ENCODE results near the gene JUNB. TPM values are rescaled to one million over a fixed set of nuclear protein-coding genes. Genes with fewer than 3 reads are reported as not detected.

Gene JUNB
- total RNA-seq, 1 experiment from 2014 or later, result 125 TPM

- no TSS peak for BruUV-seq (replicated peaks)
- Mint-ChIP-seq H3K4me1 (ENCODE audit: insufficient read depth, unreplicated experiment) (peaks cover 18% of the 10 kb centered on the region), H3K4me3 (ENCODE audit: unreplicated experiment) (no peak overlapping the region), H3K9me3 (ENCODE audit: unreplicated experiment) (no peaks in the 10 kb centered on the region), H3K27me3 (ENCODE audit: insufficient read depth, unreplicated experiment) (no peaks in the 10 kb centered on the region), H3K27ac (ENCODE audit: low read depth, unreplicated experiment) (no peak overlapping the region), H3K36me3 (ENCODE audit: insufficient read depth, unreplicated experiment) (peaks cover 3% of the 10 kb centered on the region)
- ChIA-PET CTCF (interaction anchor here (0.5 to 1.5 kb wide), 6 partner anchors 9 to 1239 kb away, joined by 3 to 4 read pairs (median 4); no protein-coding TSS in a partner anchor), POLR2A (interaction anchor here (0.8 to 5.0 kb wide), 3 partner anchors 9 to 161 kb away, joined by 3 to 132 read pairs (median 6); partner anchors contain the start of gene HOOK2)
- DNase-seq (ENCODE audit: unreplicated experiment), result no peak
- no peak for TF ChIP-seq CTCF (IDR thresholded peaks at IDR 0.05; ENCODE audit: unreplicated experiment)
- intact Hi-C loops (cut with micrococcal nuclease), result no loop called here
Observed at GRCh38 chr19:12785431-12786031, 5.8 kb upstream of the JUNB start.

GRCh38 chr19:12786141-12786870, 5.0 kb upstream of the JUNB start:
- Mint-ChIP-seq H3K36me3 (ENCODE audit: insufficient read depth, unreplicated experiment) (peaks cover 11% of the 10 kb centered on the region), H3K27me3 (ENCODE audit: insufficient read depth, unreplicated experiment) (no peaks in the 10 kb centered on the region), H3K9me3 (ENCODE audit: unreplicated experiment) (no peaks in the 10 kb centered on the region), H3K27ac (ENCODE audit: low read depth, unreplicated experiment) (no peak overlapping the region), H3K4me1 (ENCODE audit: insufficient read depth, unreplicated experiment) (peaks cover 24% of the 10 kb centered on the region), H3K4me3 (ENCODE audit: unreplicated experiment) (no peak overlapping the region)
- intact Hi-C loops (cut with micrococcal nuclease), result no loop called here
- no TSS peak for BruUV-seq (replicated peaks)
- no peak for TF ChIP-seq CTCF (IDR thresholded peaks at IDR 0.05; ENCODE audit: unreplicated experiment)
- POLR2A ChIA-PET, result interaction anchor here (0.6 to 5.0 kb wide), 5 partner anchors 9 to 160 kb away, joined by 3 to 132 read pairs (median 3); partner anchors contain the start of gene HOOK2
- CTCF ChIA-PET, result interaction anchor here (0.7 to 3.3 kb wide), 6 partner anchors 8 to 62 kb away, joined by 3 to 41 read pairs (median 4); no protein-coding TSS in a partner anchor
- DNase-seq (ENCODE audit: unreplicated experiment), result no peak

GRCh38 chr19:12786952-12787351, 4.3 kb upstream of the JUNB start:
- peaks cover 24% of the 10 kb centered on the region for H3K4me1 Mint-ChIP-seq (ENCODE audit: insufficient read depth, unreplicated experiment)
- no peak overlapping the region for H3K4me3 Mint-ChIP-seq (ENCODE audit: unreplicated experiment)
- H3K9me3 Mint-ChIP-seq (ENCODE audit: unreplicated experiment), result no peaks in the 10 kb centered on the region
- POLR2A ChIA-PET, result interaction anchor here (0.6 to 5.0 kb wide), 4 partner anchors 10 to 159 kb away, joined by 3 to 132 read pairs (median 4); partner anchors contain the start of gene HOOK2
- CTCF ChIA-PET, result interaction anchor here (0.8 to 3.3 kb wide), 2 partner anchors 9 to 24 kb away, joined by 3 to 41 read pairs; no protein-coding TSS in a partner anchor
- intact Hi-C loops (cut with micrococcal nuclease), result no loop called here
- no peaks in the 10 kb centered on the region for H3K27me3 Mint-ChIP-seq (ENCODE audit: insufficient read depth, unreplicated experiment)
- no peak overlapping the region for H3K27ac Mint-ChIP-seq (ENCODE audit: low read depth, unreplicated experiment)
- BruUV-seq (replicated peaks), result no TSS peak
- no peak for TF ChIP-seq CTCF (IDR thresholded peaks at IDR 0.05; ENCODE audit: unreplicated experiment)
- DNase-seq (ENCODE audit: unreplicated experiment), result no peak
- peaks cover 17% of the 10 kb centered on the region for H3K36me3 Mint-ChIP-seq (ENCODE audit: insufficient read depth, unreplicated experiment)

GRCh38 chr19:12787458-12787857, 3.8 kb upstream of the JUNB start:
- TF ChIP-seq CTCF (IDR thresholded peaks at IDR 0.05; ENCODE audit: unreplicated experiment), result no peak
- H3K4me1 Mint-ChIP-seq (ENCODE audit: insufficient read depth, unreplicated experiment), result peaks cover 24% of the 10 kb centered on the region
- no peaks in the 10 kb centered on the region for H3K9me3 Mint-ChIP-seq (ENCODE audit: unreplicated experiment)
- POLR2A ChIA-PET, result interaction anchor here (1.6 to 5.0 kb wide), 5 partner anchors 11 to 64 kb away, joined by 5 to 132 read pairs (median 11); partner anchors contain the start of genes HOOK2, PRDX2, RNASEH2A and THSD8
- no TSS peak for BruUV-seq (replicated peaks)
- H3K27me3 Mint-ChIP-seq (ENCODE audit: insufficient read depth, unreplicated experiment), result no peaks in the 10 kb centered on the region
- no peak overlapping the region for H3K4me3 Mint-ChIP-seq (ENCODE audit: unreplicated experiment)
- peaks cover 22% of the 10 kb centered on the region for H3K36me3 Mint-ChIP-seq (ENCODE audit: insufficient read depth, unreplicated experiment)
- CTCF ChIA-PET, result interaction anchor here (0.8 to 3.3 kb wide), 4 partner anchors 10 to 178 kb away, joined by 3 to 41 read pairs (median 4); no protein-coding TSS in a partner anchor
- intact Hi-C loops (cut with micrococcal nuclease), result no loop called here
- H3K27ac Mint-ChIP-seq (ENCODE audit: low read depth, unreplicated experiment), result no peak overlapping the region
- DNase-seq (ENCODE audit: unreplicated experiment), result no peak

Data from MCF 10A (cell line).